Jurkat, Clone E6-1 (cell line): ENCODE measurements around the gene HNRNPUL1.

Source experiments
- DNase-seq: peaks from one replicate; pipeline ENCODE4 v3.0.0-alpha.2; 2011; ENCODE audit warnings: low read depth, low spot score
- H3K4me3 ChIP-seq: 2 replicates; pipeline ENCODE4 v1.5.1; 2011; ENCODE audit warnings: mild to moderate bottlenecking, low read length, control low read depth, moderate library complexity

HNRNPUL1 gene

GRCh38 chr19:41304706-41305483, 40.7 kb downstream of the HNRNPUL1 start:
- no peak for DNase-seq
- no peak overlapping the region for H3K4me3 ChIP-seq

GRCh38 chr19:41305927-41306793, 42.0 kb downstream of the HNRNPUL1 start:
- no peak for DNase-seq
- no peak overlapping the region; the same call in 1 of the 2 replicates for H3K4me3 ChIP-seq

GRCh38 chr19:41307090-41307875, 43.1 kb downstream of the HNRNPUL1 start:
- peak overlapping the region; percentile 25 for H3K4me3 ChIP-seq

GRCh38 chr19:41307954-41308449, 43.8 kb downstream of the HNRNPUL1 start:
- no peak for DNase-seq
- peak overlapping the region; percentile 25 for H3K4me3 ChIP-seq

More at GRCh38 chr19:41307090-41307875, 43.1 kb downstream of the HNRNPUL1 start:
- DNase-seq = peak; percentile 87

GRCh38 chr19:41308450-41309179, 44.4 kb downstream of the HNRNPUL1 start:
- peak; percentile 79 for DNase-seq
- H3K4me3 ChIP-seq = no peak overlapping the region; the same call in 1 of the 2 replicates

- peak overlapping the region; percentile 95 for H3K4me3 ChIP-seq
- DNase-seq = no peak
These were observed 45.2 kb downstream of the HNRNPUL1 start for GRCh38 chr19:41309180-41310032.

- H3K4me3 ChIP-seq = peak within 1 kb of the TSS; percentile 95
- peak; percentile 86 for DNase-seq
These were observed 46.1 kb downstream of the HNRNPUL1 start, which contains the start of gene CCDC97 for GRCh38 chr19:41310033-41310831. Gene CCDC97 (plus strand): TSS chr19:41310172. CDS start chr19:41310311, 139 bp downstream.

GRCh38 chr19:41311072-41311471, 46.9 kb downstream of the HNRNPUL1 start:
- DNase-seq = no peak
- H3K4me3 ChIP-seq = peak overlapping the region; percentile 95

- no peak for DNase-seq
- no peak overlapping the region for H3K4me3 ChIP-seq
These were observed 47.4 kb downstream of the HNRNPUL1 start for GRCh38 chr19:41311613-41312012.

- H3K4me3 ChIP-seq = no peak overlapping the region
- DNase-seq = no peak
These were observed 52.2 kb downstream of the HNRNPUL1 start for GRCh38 chr19:41316306-41316920.

GRCh38 chr19:41318696-41319499, 54.7 kb downstream of the HNRNPUL1 start:
- no peak for DNase-seq

GRCh38 chr19:41319500-41320184, 55.5 kb downstream of the HNRNPUL1 start:
- DNase-seq = no peak
- no peak overlapping the region for H3K4me3 ChIP-seq

More at GRCh38 chr19:41318696-41319499, 54.7 kb downstream of the HNRNPUL1 start:
- H3K4me3 ChIP-seq = no peak overlapping the region

- DNase-seq = no peak
These were observed 56.0 kb downstream of the HNRNPUL1 start for GRCh38 chr19:41320185-41320518.

GRCh38 chr19:41320568-41320967, 56.4 kb downstream of the HNRNPUL1 start:
- no peak overlapping the region for H3K4me3 ChIP-seq
- no peak for DNase-seq

More at GRCh38 chr19:41320185-41320518, 56.0 kb downstream of the HNRNPUL1 start:
- H3K4me3 ChIP-seq = no peak overlapping the region

- no peak for DNase-seq
These were observed 57.0 kb downstream of the HNRNPUL1 start for GRCh38 chr19:41321204-41321599.

More at GRCh38 chr19:41321204-41321599, 57.0 kb downstream of the HNRNPUL1 start:
- H3K4me3 ChIP-seq = no peak overlapping the region
